GM12864 (cell line): ENCODE data around the gene MACF1.

Source experiments
- DNase-seq: peaks from one replicate; pipeline ENCODE4 v3.0.0-alpha.2; 2011; ENCODE audit warnings: low read depth
- H3K4me3 ChIP-seq: 2 replicates; pipeline ENCODE4 v1.5.1; 2011; ENCODE audit warnings: mild to moderate bottlenecking, low read depth, low read length, control low read depth
- TF ChIP-seq, protein P1 (sequence below): IDR thresholded peaks from 2 replicates; pipeline ENCODE4 v1.5.1; 2011; ENCODE audit warnings: low read depth, mild to moderate bottlenecking, moderate library complexity, low read length, control low read depth, inconsistent platforms; ENCODE audit errors: missing control alignments

Gene MACF1

DNA sequence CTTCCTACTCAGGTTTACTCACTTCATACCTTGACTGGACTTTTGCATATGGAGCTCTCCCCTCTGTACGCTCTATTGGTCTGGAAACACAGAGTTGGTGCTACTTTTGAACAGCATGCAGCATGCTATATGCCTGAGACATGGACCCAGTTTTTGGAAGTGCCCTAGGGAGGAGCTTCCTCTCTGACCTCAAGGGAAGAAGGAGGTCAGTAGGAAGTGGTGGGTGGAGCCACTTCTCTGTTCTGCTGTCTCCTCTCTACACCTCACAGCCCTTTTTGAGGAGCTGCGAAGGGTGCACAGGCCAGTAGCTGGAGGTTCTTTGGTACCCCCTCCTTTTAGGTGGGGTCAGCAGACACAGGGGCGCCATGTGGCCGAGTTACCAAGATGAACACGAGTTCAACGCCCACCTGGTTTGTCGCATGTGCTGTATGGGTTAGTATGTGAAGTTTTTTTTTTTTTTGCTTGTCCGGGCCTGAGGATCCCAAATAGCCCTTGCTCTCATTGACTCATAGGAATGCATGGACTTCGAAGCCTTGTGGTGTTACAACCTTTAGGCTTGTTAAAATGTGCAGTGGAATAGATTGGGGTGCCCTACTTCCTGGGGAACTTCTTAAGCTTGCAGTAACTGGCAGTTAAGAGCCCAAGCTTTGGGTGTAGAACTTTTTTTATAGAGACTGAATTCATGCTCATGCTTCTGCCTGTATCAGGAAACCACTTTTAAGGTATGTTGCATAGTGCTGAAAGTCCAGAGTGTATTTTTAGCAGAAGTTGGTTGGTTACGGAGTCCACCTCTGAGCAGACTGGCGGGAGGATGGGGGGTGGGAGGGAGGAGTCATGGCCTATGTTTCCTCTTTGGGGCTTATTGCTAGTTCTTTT is 10.7 kb downstream of the MACF1 start:
- TF ChIP-seq, protein P1, sequence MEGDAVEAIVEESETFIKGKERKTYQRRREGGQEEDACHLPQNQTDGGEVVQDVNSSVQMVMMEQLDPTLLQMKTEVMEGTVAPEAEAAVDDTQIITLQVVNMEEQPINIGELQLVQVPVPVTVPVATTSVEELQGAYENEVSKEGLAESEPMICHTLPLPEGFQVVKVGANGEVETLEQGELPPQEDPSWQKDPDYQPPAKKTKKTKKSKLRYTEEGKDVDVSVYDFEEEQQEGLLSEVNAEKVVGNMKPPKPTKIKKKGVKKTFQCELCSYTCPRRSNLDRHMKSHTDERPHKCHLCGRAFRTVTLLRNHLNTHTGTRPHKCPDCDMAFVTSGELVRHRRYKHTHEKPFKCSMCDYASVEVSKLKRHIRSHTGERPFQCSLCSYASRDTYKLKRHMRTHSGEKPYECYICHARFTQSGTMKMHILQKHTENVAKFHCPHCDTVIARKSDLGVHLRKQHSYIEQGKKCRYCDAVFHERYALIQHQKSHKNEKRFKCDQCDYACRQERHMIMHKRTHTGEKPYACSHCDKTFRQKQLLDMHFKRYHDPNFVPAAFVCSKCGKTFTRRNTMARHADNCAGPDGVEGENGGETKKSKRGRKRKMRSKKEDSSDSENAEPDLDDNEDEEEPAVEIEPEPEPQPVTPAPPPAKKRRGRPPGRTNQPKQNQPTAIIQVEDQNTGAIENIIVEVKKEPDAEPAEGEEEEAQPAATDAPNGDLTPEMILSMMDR: no peak
- DNase-seq: peak; percentile 72
- peak overlapping the region; percentile 57 for H3K4me3 ChIP-seq

DNA sequence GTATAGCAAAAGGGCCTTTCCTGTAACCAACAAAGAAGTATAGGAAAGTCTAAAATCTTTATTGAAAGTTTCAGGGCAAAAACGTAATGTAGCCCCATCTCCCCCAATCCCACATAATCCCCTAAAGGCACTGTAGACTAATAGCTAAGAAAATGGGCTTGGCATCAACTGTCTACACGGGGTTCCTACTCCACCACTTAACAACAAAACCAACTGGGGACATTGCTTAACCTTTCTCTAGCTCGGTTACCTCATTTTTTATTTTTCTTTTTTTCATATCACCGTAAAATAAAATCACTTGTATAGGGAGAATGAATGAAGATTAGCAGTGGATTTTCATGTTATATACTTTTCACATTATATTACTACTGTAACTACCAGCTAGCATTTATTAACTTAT is 12.3 kb downstream of the MACF1 start:
- no peak for DNase-seq
- peak overlapping the region; percentile 57 for H3K4me3 ChIP-seq
- TF ChIP-seq, protein P1: no peak

DNA sequence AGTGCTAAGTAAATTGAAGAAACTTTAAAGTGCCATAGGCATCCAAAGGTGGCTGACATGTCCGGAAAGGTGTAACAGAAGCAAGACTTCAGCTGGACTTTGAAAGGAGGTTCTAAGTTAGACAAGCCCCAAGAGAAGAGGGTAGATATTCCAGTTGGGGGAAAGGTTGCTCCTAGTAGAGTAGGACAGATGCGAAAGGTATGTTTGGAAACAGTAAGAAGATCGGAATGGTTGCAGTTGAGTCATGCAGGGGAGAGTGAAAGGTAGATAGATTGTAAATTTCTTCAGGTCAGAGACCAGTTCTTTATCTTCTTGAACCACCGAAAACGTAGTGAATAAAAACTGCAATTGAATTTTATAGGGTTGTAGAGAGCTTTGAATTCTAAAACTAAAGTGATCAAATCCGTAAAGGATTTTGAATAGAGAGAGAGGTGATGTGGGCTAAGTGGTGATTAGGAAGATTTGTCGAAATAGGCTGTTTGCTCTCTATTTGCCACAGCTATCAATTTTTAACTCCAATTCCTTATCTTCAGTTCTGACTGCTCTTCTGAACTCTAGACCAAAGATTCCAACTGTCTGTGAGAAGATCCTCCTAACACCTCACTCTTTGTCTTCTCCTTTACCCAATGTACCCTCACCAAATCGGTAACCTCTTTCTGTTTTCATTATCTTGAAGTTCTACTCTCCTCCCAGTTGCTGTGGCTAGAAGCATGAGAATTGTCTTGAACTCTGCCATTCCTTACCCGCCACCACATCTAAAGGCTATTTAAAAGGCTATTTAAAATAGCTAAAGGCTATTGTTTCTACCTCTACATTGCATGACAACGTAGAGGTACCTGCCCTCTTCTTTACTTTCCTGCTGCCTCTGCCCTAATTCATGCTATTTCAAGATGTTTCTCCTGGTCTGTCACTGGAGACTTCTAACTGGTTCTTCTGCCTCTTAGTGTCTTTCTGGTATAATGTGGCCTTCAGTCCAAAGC is 16.7 kb downstream of the MACF1 start:
- H3K4me3 ChIP-seq: no peak overlapping the region

DNA sequence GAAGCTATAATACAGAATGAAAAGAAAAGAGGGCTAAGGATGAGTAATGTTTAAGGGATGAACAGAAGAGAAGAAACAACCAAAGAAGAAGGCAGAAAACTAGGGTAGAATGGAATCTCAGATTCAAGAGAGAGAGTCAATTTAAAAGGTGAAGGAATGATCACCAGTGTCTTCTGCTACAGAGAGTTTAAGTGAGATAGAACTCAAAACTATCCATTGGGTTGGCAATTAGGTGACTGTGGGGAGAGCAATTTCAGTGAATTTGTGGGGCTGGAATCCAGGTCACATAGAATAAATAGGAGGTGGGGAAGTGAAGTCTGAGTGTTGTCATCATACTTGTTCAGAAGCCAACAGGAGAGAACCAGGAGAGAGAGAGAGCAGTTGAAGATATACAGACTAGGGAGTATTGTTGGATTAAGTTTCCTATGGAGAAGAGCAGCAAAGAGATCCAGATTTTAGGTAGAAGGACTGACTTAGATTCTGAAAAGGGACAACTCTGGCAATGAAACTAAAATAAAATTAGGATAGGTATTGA is 19.9 kb downstream of the MACF1 start:
- TF ChIP-seq, protein P1: no peak
- no peak for DNase-seq
- no peak overlapping the region for H3K4me3 ChIP-seq

More for the DNA sequence above, 16.7 kb downstream of the MACF1 start:
- TF ChIP-seq, protein P1: no peak
- no peak for DNase-seq

DNA sequence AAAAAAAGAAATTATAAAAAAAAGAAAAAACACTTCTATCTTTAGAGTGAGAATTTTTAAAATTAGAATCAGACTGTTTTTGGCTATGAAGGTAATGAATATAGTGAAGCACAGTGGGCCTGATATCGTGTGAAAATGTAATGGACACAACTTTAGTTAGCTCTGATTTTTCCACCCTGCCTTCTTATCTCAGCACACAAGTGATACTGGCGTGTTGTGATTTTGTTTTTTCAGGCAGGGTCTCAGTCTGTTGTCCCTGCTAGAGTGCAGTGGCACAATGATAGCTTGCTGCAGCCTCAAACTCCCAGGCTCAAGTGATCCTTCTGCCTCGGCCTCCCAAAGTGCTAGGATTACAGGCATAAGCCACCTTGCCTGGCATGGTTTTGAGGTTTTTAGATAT is 22.3 kb downstream of the MACF1 start:
- TF ChIP-seq, protein P1: no peak
- H3K4me3 ChIP-seq: no peak overlapping the region
- DNase-seq: no peak

DNA sequence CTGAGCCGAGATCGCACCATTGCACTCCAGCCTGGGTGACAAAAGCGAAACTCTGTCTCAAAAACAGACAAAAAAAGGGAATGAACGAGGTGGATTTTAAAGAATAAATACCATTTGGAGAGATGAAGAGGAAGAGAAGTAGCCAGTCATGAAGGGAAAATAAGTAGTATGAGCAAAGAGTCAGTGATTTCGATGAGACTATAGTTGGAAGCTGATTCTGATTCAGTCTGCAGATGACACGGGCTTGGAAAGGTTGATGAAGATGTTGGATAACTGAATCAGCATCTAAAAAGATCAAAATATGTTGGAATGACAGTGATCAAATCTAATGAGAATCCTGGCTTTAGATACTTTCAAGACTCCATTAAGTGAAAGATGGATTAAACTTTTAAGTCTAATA is 23.8 kb downstream of the MACF1 start:
- TF ChIP-seq, protein P1: no peak
- no peak for DNase-seq
- no peak overlapping the region for H3K4me3 ChIP-seq
